ENCODE results near the gene MARCHF11. TPM values are rescaled to one million over a fixed set of nuclear protein-coding genes. Genes with fewer than 3 reads are reported as not detected.

MARCHF11 gene
- total and polyA plus RNA-seq, 2 experiments from 2014 or later = 0.17 to 1.5 TPM

DNA sequence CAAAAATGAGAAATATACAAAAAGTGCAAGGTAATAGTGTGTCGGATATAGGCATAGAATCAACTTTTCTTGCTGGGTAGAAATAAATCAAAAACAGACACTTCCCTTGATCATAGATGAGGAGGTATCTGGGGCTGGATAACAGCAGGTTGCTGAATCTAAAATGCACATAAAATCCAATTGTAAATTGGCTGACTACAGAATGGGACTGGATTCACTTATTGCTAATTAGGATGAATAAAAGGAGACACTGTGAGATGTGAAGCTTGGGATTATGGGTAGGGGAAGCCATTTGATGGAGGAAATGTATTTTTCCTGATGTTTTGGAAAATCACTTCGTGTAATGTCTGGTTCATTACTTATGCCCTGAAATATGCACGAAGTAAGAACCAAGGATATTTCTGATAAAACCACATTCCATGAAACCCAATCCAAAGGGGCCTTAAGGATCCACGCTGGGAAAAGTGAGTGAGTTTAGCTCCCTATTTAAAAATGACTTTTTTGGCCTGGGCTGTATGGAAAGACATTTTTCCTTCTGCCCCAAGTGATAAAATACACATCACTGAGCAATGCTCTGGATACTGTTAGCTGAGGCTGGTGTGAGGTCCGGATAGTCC, 136.1 kb downstream of the MARCHF11 start:
- Histone ChIP-seq H3K4me3 (no peak overlapping the region), H3K79me2 (replicated peaks; ENCODE audit: insufficient read depth) (no peaks in the 10 kb centered on the region), H4K20me1 (replicated peaks; ENCODE audit: insufficient read depth) (no peaks in the 10 kb centered on the region), H2AFZ (no peak overlapping the region), H3K36me3 (ENCODE audit: insufficient read depth) (no peaks in the 10 kb centered on the region), H3K27me3 (ENCODE audit: insufficient read depth) (no peaks in the 10 kb centered on the region), H3K4me2 (no peak overlapping the region), H3K9me2 (ENCODE audit: insufficient read depth) (peaks cover 1% of the 10 kb centered on the region; the same call in 1 of the 2 replicates), H3F3A (replicated peaks; ENCODE audit: low read depth) (no peaks in the 10 kb centered on the region), H3K4me1 (ENCODE audit: insufficient read depth) (no peaks in the 10 kb centered on the region), H3K27ac (ENCODE audit: low read depth) (no peak overlapping the region)
- H3K9me3 Mint-ChIP-seq = no peaks in the 10 kb centered on the region
- no peaks in the 10 kb centered on the region for H3K4me1 Mint-ChIP-seq
- TF ChIP-seq ZNF114 (CRISPR knock-in tag; IDR thresholded peaks at IDR 0.05) = no peak
- TF ChIP-seq, protein P1, sequence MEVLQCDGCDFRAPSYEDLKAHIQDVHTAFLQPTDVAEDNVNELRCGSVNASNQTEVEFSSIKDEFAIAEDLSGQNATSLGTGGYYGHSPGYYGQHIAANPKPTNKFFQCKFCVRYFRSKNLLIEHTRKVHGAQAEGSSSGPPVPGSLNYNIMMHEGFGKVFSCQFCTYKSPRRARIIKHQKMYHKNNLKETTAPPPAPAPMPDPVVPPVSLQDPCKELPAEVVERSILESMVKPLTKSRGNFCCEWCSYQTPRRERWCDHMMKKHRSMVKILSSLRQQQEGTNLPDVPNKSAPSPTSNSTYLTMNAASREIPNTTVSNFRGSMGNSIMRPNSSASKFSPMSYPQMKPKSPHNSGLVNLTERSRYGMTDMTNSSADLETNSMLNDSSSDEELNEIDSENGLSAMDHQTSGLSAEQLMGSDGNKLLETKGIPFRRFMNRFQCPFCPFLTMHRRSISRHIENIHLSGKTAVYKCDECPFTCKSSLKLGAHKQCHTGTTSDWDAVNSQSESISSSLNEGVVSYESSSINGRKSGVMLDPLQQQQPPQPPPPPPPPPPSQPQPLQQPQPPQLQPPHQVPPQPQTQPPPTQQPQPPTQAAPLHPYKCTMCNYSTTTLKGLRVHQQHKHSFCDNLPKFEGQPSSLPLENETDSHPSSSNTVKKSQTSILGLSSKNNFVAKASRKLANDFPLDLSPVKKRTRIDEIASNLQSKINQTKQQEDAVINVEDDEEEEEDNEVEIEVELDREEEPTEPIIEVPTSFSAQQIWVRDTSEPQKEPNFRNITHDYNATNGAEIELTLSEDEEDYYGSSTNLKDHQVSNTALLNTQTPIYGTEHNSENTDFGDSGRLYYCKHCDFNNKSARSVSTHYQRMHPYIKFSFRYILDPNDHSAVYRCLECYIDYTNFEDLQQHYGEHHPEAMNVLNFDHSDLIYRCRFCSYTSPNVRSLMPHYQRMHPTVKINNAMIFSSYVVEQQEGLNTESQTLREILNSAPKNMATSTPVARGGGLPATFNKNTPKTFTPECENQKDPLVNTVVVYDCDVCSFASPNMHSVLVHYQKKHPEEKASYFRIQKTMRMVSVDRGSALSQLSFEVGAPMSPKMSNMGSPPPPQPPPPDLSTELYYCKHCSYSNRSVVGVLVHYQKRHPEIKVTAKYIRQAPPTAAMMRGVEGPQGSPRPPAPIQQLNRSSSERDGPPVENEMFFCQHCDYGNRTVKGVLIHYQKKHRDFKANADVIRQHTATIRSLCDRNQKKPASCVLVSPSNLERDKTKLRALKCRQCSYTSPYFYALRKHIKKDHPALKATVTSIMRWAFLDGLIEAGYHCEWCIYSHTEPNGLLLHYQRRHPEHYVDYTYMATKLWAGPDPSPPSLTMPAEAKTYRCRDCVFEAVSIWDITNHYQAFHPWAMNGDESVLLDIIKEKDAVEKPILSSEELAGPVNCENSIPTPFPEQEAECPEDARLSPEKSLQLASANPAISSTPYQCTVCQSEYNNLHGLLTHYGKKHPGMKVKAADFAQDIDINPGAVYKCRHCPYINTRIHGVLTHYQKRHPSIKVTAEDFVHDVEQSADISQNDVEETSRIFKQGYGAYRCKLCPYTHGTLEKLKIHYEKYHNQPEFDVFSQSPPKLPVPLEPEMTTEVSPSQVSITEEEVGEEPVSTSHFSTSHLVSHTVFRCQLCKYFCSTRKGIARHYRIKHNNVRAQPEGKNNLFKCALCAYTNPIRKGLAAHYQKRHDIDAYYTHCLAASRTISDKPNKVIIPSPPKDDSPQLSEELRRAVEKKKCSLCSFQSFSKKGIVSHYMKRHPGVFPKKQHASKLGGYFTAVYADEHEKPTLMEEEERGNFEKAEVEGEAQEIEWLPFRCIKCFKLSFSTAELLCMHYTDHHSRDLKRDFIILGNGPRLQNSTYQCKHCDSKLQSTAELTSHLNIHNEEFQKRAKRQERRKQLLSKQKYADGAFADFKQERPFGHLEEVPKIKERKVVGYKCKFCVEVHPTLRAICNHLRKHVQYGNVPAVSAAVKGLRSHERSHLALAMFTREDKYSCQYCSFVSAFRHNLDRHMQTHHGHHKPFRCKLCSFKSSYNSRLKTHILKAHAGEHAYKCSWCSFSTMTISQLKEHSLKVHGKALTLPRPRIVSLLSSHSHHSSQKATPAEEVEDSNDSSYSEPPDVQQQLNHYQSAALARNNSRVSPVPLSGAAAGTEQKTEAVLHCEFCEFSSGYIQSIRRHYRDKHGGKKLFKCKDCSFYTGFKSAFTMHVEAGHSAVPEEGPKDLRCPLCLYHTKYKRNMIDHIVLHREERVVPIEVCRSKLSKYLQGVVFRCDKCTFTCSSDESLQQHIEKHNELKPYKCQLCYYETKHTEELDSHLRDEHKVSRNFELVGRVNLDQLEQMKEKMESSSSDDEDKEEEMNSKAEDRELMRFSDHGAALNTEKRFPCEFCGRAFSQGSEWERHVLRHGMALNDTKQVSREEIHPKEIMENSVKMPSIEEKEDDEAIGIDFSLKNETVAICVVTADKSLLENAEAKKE (CRISPR knock-in tag; IDR thresholded peaks at IDR 0.05) = no peak
- TF ChIP-seq, protein P2, sequence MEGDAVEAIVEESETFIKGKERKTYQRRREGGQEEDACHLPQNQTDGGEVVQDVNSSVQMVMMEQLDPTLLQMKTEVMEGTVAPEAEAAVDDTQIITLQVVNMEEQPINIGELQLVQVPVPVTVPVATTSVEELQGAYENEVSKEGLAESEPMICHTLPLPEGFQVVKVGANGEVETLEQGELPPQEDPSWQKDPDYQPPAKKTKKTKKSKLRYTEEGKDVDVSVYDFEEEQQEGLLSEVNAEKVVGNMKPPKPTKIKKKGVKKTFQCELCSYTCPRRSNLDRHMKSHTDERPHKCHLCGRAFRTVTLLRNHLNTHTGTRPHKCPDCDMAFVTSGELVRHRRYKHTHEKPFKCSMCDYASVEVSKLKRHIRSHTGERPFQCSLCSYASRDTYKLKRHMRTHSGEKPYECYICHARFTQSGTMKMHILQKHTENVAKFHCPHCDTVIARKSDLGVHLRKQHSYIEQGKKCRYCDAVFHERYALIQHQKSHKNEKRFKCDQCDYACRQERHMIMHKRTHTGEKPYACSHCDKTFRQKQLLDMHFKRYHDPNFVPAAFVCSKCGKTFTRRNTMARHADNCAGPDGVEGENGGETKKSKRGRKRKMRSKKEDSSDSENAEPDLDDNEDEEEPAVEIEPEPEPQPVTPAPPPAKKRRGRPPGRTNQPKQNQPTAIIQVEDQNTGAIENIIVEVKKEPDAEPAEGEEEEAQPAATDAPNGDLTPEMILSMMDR (conservative IDR thresholded peaks at IDR 0.05; ENCODE audit: low read depth in 2 of 2) = no peak
- no peak for TF ChIP-seq JUNB (IDR thresholded peaks at IDR 0.05; ENCODE audit: unreplicated experiment)
- no peaks in the 10 kb centered on the region for H3K27me3 Mint-ChIP-seq (ENCODE audit: insufficient read depth, low read depth, poor library complexity)
- no peak for ATAC-seq
- H3K27ac Mint-ChIP-seq = no peak overlapping the region
- H3K4me3 Mint-ChIP-seq = no peak overlapping the region
- no peaks in the 10 kb centered on the region for H3K36me3 Mint-ChIP-seq (ENCODE audit: low read depth)
- DNase-seq (ENCODE audit: low spot score) = no peak

All from GM23338 (cell line).